ENCODE measurements around the gene ELF5. TPM values are rescaled to one million over a fixed set of nuclear protein-coding genes. Genes with fewer than 3 reads are reported as not detected.

The ELF5 gene
- total RNA-seq, 1 donor from 2014 or later = not detected

- POLR2A ChIA-PET = no interaction called here
- H3K9me3 Mint-ChIP-seq = peaks cover 6% of the 10 kb centered on the region
- no peaks in the 10 kb centered on the region for H3K4me1 Mint-ChIP-seq
- intact Hi-C loops (cut with micrococcal nuclease) = no loop called here
- H3K36me3 Mint-ChIP-seq (ENCODE audit: low read depth) = no peaks in the 10 kb centered on the region
- H3K4me3 Mint-ChIP-seq = no peak overlapping the region
- ATAC-seq (ENCODE audit: low read depth) (no peak), DNase-seq (no peak)
- no peak overlapping the region for H3K27ac Mint-ChIP-seq
- TF ChIP-seq, protein P1, sequence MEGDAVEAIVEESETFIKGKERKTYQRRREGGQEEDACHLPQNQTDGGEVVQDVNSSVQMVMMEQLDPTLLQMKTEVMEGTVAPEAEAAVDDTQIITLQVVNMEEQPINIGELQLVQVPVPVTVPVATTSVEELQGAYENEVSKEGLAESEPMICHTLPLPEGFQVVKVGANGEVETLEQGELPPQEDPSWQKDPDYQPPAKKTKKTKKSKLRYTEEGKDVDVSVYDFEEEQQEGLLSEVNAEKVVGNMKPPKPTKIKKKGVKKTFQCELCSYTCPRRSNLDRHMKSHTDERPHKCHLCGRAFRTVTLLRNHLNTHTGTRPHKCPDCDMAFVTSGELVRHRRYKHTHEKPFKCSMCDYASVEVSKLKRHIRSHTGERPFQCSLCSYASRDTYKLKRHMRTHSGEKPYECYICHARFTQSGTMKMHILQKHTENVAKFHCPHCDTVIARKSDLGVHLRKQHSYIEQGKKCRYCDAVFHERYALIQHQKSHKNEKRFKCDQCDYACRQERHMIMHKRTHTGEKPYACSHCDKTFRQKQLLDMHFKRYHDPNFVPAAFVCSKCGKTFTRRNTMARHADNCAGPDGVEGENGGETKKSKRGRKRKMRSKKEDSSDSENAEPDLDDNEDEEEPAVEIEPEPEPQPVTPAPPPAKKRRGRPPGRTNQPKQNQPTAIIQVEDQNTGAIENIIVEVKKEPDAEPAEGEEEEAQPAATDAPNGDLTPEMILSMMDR (IDR thresholded peaks at IDR 0.05) = no peak
- peaks cover 10% of the 10 kb centered on the region for H3K27me3 Mint-ChIP-seq
- CTCF ChIA-PET = no interaction called here
These were observed 17.1 kb upstream of the ELF5 start for GRCh38 chr11:34530545-34531234.

DNA sequence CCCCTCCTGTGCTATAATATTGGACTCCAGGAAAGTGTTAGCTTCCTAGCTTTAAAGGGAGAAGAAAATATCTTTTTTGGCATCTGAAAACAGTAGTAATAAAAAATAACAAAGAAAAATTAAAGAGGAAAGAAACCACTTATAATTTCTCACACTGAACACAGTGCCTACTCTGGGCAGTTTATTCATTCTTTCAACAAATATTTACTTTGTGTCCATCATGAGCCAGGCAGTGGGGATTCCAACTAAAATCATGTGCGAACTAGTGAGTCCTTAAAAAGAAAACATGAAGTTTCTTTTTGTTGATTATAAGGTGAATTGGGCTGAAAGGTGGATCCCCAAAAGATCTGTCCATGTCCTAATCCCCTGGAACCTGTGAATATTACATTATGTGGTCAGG, 16.0 kb upstream of the ELF5 start:
- CTCF ChIA-PET = no interaction called here
- intact Hi-C loops (cut with micrococcal nuclease) = no loop called here
- no peak overlapping the region for H3K4me3 Mint-ChIP-seq
- POLR2A ChIA-PET = no interaction called here
- no peaks in the 10 kb centered on the region for H3K36me3 Mint-ChIP-seq (ENCODE audit: low read depth)
- H3K27me3 Mint-ChIP-seq = peaks cover 10% of the 10 kb centered on the region
- H3K27ac Mint-ChIP-seq = no peak overlapping the region
- H3K4me1 Mint-ChIP-seq = no peaks in the 10 kb centered on the region
- DNase-seq (no peak), ATAC-seq (ENCODE audit: low read depth) (no peak)
- peaks cover 5% of the 10 kb centered on the region for H3K9me3 Mint-ChIP-seq
- TF ChIP-seq, protein P1 (IDR thresholded peaks at IDR 0.05) = no peak

GRCh38 chr11:34528072-34528471, 14.5 kb upstream of the ELF5 start:
- no peaks in the 10 kb centered on the region for H3K36me3 Mint-ChIP-seq (ENCODE audit: low read depth)
- no peak overlapping the region for H3K4me3 Mint-ChIP-seq
- intact Hi-C loops (cut with micrococcal nuclease) = no loop called here
- no peak for DNase-seq
- no peak for ATAC-seq (ENCODE audit: low read depth)
- H3K27me3 Mint-ChIP-seq = peaks cover 10% of the 10 kb centered on the region
- POLR2A ChIA-PET = no interaction called here
- H3K4me1 Mint-ChIP-seq = no peaks in the 10 kb centered on the region
- TF ChIP-seq, protein P1 (IDR thresholded peaks at IDR 0.05) = no peak
- H3K27ac Mint-ChIP-seq = no peak overlapping the region
- no peaks in the 10 kb centered on the region for H3K9me3 Mint-ChIP-seq
- CTCF ChIA-PET = no interaction called here

- H3K27ac Mint-ChIP-seq = no peak overlapping the region
- H3K9me3 Mint-ChIP-seq = no peaks in the 10 kb centered on the region
- no peak for DNase-seq
- POLR2A ChIA-PET = no interaction called here
- intact Hi-C loops (cut with micrococcal nuclease) = no loop called here
- TF ChIP-seq, protein P1 (IDR thresholded peaks at IDR 0.05) = no peak
- no peaks in the 10 kb centered on the region for H3K4me1 Mint-ChIP-seq
- H3K36me3 Mint-ChIP-seq (ENCODE audit: low read depth) = no peaks in the 10 kb centered on the region
- H3K27me3 Mint-ChIP-seq = peaks cover 6% of the 10 kb centered on the region
- no peak overlapping the region for H3K4me3 Mint-ChIP-seq
- no peak for ATAC-seq (ENCODE audit: low read depth)
- CTCF ChIA-PET = no interaction called here
These were observed 12.5 kb upstream of the ELF5 start for GRCh38 chr11:34525888-34526657.

- POLR2A ChIA-PET = no interaction called here
- Mint-ChIP-seq H3K27me3 (peaks cover 4% of the 10 kb centered on the region), H3K36me3 (ENCODE audit: low read depth) (no peaks in the 10 kb centered on the region), H3K4me1 (no peaks in the 10 kb centered on the region), H3K27ac (no peak overlapping the region), H3K4me3 (no peak overlapping the region), H3K9me3 (no peaks in the 10 kb centered on the region)
- TF ChIP-seq, protein P1 (IDR thresholded peaks at IDR 0.05) = no peak
- intact Hi-C loops (cut with micrococcal nuclease) = no loop called here
- DNase-seq = no peak
- no peak for ATAC-seq (ENCODE audit: low read depth)
- CTCF ChIA-PET = interaction anchor here (1.1 kb wide), 1 partner anchor 12 kb away, joined by 3 read pairs; no protein-coding TSS in a partner anchor
These were observed 11.5 kb upstream of the ELF5 start for GRCh38 chr11:34525098-34525497.

Data from activated B cell treated with CpG ODN at 0.5 μM for 24 hours (primary cell).